Putamen (tissue), 1 donor: Measurements from ENCODE around the gene ZC3H12A.
A peak's percentile ranks its signal among the peaks of the same experiment; 100 is the strongest.

ENCODE experiments used
- DNase-seq: peaks from one replicate; pipeline ENCODE4 v3.0.0-alpha.2; 2016; ENCODE audit warnings: low spot score

Gene ZC3H12A

DNA sequence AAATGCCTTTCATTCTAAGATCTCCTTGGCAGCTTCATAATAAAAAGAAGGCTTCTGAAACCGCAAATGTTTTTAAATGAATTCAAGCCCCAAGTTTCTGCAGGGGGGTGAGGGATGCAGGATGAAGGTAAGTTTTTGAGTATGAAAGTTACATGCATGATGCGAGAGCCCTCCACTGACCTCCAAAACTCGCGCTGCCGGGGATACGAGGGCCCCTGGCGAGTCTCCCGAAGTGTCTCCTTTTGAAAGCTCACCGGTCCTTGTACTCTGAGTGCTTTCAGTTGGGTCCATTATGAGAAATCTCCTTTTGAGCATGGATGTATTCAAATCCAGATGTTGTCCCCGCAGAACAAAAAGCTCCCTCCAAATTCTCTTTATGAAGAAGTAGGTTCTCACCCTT is 18.9 kb upstream of the ZC3H12A start:
- DNase-seq = no peak

DNA sequence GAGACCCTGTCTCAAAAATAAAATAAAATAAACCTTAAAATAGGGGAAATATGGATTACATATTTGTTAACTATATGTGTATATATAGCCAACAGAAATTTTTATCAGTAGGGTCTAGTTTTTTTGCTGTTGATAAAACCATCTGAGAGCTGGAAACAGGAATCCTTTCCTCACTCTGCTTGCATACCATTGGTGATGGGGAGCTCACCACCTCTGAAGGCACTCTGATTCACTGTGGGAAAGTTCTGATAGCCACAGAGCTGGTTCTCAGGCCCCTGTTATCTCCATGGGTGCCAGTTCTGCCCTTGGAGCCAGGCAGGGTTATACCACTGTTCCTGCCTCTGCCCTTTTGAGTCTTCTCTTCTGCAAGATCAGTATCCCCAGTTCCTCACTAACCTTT is 17.8 kb upstream of the ZC3H12A start:
- no peak for DNase-seq

DNA sequence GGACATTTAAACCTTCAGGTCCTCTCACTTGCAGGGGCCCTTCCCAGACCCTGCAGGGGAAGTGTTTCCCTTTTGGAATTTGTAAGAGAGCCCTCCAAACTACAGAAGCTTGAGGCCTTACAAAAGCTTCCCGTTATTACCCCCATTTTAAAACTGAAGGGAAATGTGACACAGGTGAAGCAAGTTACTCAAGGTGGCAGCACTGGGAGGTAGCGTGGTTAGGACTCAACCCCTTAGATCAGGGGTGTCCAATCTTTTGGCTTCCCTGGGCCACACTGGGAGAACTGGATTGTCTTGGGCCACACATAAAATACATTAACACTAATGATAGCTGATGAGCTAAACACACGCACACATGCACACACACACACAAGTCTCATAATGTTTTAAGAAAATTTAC is 15.8 kb upstream of the ZC3H12A start:
- no peak for DNase-seq

DNA sequence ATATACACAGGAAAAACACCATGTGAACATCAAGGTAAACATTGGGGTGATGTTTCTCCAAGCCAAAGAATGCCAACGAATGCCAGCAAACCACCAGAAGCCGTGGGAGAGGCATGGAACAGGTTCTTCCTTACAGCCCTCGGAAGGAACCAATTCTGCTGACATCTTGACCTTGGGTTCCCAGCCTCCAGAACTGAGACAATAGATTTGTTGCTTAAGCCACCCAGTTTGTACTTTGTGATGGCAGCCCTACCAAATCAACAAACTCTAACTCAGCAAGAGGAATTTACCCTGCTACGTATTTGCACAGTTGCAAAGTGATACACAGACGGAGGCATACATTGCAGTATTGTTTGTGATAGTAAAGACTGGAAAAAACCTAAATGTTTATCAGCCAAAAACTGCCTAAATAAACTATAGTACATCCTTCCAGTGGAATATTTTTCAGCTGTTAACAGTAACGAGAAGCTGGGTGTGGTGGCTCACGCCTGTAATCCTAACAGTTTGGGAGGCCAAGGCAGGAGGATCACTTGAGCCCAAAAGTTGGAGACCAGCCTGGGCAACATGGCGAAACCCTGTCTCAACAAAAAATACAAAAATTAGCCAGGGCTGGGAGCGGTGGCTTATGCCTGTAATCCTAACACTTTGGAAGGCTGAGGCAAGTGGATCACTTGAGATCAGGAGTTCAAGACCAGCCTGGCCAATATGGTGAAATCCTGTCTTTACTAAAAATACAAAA is 12.5 kb upstream of the ZC3H12A start:
- no peak for DNase-seq

DNA sequence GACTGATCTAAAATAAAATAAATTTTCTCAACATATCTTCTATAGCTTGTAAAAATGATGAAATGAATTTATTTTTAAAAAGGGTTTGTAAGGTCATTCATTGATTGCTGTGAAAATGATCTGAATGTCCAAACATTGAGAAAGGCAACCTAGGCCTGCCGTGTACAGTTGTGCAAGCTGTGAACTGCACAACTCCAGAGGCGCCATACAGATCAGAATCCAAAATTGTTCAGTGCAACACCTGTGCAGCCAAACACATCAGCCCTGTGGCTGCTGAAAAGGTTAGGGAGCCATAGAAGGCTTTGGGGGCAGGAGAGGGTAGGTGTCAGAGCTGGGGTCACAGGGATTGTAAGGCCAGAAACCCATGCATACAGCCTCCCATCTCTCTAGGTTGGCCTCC is 9.9 kb upstream of the ZC3H12A start:
- DNase-seq = no peak

DNA sequence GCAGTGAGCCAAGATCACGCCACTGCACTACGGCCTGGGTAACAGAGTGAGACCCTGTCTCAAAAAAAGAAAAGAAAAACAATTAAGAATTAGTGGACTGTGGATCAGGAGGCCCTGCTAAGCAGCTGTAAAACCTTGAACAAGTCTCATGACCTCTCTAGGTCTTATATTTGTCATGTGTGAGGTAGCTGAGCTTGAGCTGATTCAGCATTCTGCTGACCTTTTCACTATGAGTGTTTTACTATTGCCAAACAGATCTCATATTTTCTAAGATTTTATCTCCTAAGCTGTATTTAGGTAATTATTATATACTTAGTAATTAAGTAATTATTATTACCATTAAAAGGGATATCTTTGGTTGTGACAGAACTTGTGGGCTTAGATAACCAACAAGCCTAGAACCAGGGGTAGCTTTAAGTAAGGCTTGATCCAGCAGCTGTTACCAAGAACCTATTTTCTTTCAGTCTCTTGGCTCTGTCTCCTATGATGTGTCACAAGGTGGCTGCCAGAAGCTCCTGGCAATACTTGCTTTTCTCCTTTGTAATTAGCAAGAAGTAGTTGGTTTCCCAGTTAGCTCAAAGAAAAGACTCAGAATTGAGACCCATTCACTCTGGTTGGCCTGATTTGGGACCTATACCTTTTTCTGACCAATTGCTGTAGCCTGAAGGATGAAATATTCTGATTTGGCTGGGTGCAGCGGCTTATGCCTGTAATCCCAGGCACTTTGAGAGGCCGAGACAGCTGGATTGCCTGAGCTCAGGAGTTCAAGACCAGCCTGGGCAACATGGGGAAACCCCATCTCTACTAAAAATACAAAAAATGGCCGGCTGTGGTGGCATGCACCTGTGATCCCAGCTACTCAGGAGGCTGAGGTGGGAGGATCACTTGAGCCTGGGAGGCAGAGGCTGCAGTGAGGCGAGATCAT is 8.5 kb upstream of the ZC3H12A start:
- DNase-seq = no peak

DNA sequence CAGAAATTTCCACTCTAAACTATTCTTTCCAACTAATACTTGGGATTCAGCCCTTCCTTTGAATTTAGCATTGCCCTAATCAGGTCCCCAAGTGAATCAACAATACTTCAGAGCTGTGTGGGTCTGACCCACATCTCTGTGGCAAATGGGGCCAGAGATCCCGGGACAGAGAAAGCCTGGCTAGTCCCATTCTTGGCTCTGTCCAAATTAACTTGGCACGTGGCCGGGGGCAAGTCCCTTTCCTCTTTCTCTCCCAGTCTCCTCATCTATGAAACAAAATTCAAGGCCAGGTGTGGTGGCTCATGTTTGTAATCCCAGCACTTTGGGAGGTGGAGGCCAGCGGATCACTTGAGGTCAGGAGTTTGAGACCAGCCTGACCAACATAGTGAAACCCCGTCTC is 6.3 kb upstream of the ZC3H12A start:
- DNase-seq = no peak

DNA sequence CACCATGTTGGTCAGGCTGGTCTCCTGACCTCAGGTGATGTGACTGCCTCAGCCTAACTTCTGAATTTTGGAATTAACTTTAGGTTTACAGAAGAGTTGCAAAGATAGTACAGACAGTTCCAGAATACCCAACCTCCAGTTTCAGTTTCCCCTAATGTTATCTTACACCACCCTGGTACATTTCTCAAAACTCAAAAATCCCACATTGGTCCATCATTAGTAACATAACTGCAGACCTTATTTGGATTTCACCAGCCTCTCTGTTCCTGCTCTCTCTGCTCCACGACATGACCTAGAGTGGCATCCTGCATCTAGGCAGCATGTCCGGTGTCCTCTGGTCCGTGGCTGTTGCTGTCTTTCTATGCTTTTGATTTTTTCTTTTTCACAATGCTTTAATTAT is 5.0 kb upstream of the ZC3H12A start:
- DNase-seq = no peak

DNA sequence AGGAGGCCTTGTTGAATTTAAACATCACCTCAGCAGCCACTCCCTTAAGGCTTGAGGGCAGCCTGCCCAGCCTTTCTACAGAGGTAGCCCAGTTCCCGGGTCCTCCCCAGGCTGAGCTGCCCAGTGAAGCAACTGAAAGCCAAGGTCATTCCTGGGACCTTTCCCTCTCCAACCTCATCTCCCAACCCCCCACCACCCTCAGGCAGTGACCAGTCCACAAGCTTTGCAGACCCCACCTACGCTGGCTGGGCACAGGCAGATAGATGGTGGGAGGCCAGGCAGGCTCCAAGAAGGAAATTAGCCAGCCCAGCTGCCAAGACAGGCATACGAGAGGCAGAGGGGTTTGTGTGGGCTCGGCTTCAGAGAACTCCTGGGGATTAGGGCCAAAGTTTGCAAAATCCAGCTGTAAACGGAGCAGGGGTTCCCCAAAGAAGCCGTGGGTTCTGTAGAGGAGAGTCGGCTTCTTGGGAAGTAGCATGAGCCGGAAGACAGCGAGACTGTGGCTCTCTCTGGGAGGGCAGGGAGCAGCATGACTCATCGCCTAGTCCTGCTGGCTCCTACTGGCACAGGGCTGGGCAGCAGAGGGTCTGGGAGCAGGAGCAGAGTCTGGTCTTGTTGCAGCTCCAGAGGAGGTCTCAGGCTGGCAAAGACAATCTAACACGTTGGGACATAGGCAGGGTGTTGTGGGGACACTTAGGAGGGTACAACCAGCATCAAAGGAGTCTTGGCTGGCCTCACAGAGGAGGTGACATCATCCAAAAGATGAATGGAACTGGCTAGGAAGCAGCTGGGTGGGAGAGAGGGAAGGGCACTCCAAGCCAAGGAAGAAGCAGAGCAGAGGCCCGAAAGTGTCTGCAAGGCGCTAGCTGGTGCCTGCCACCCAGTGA is 2.8 kb upstream of the ZC3H12A start:
- peak; percentile 52 for DNase-seq

DNA sequence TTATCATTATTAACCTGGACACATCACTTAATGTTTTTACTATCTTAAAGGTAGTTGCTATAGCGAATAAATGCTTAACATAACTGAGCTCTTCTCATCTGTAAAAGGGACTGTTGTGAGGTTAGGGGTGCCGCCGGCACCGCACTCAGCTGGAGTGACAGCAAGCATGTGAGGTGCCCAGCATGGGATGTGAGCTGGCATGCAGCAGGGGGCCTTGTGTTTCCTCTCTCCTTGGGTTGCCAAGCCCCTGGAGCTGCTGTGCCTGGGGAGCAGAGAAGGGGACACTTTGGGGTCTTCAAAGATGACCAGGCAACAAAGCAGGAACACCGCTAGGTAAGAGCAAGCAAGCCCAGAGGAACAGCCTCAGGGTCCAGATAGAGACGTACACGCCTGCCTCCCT is 2.1 kb upstream of the ZC3H12A start:
- no peak for DNase-seq

DNA sequence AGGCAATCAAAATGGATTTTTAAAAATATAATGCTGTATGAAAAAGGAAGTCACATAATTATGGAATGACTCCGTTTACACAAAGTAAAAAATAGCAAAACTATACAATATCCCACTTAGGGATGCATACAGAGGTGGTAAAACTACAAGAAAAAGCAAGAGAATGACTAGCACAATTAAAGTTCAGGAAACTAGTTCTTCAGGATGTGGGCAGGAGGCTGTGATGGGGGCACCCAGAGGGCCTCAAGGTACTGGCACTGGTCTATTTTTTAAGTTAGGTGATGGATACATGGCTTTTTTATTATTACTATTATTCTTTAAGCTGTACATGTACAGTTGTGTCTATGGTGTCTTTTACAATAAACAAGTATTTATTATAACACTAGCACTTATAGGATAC is 1.4 kb upstream of the ZC3H12A start:
- DNase-seq = no peak

DNA sequence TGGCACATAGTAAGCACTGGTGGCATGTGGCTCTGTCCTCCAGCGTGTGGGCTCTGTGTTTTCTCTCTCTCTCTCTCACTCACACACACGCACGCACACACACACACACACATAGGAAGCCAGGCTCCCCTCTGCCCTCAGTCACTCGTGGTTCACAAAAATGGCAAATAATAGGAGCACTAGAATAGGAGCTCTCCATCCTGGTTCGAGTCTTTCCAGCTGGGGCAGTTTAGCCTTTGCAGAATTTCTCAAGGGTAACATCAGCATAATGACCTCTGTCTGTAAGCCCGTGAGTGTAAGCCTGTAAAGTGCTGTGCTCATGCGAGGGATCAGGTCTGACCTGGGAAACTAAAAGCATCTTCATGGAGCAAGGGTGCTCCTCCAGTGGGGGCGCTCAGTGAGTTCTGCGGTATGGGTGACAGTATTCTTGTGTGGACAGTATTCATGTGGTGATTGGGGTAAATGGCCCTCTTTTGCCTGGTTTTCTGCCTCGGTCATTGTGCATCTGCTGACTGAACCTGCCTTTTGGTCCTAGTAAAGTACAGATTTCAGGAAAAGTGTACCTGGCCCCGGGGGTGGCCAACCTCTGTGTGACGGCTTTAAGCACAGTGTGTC is 842 bp upstream of the ZC3H12A start:
- DNase-seq = no peak

DNA sequence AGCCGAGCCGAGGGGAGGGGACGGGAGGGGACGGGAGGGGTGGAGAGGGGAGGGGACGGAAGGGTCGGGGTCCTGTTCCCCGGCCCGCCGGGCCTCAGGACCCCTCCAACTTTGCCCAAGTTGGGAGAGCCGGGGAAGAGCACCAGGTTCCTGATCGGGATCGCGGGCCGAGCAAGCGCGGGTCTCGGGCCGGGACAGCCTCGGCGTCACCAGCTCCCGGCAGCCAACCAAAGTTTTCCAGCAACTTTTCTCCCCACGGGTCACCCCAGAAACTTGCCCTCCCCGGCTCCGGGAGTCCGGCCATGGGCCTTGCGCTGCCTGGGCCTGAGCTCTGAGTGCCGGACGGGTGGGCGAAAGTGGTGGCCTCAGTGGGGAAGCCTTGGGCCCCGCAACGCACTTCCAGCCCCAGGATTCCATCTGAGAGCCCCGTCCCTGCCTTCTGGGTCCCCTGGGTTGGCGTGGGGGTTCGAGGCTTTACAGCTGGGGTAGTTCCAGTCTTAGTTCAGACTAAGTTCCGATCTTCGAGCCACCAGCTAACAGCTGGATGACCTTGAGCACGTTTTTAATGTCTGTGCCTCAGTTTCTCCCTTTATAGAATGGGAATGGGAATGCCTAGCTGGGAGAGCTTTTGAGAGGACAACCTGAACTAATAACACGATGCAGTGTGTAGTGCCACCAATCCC is 458 bp downstream of the ZC3H12A start:
- no peak for DNase-seq

DNA sequence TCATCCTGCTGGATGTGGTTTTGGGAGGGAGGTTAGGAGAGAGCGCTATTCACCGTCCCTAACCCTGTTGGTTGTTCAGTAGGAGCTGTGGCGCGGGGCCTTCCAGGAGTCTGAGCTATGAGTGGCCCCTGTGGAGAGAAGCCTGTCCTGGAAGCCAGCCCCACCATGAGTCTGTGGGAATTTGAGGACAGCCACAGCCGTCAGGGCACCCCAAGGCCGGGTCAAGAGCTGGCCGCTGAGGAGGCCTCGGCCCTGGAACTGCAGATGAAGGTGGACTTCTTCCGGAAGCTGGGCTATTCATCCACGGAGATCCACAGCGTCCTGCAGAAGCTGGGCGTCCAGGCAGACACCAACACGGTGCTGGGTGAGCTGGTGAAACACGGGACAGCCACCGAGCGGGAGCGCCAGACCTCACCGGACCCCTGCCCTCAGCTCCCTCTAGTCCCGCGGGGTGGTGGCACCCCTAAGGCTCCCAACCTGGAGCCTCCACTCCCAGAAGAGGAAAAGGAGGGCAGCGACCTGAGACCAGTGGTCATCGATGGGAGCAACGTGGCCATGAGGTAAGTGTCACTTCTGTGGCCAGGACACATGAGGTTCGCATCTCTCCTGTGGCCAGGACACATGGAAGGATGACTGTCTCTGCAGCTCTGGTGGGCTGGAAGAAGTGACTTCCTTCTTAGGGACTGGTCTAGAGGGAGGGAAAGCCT is 1.2 kb downstream of the ZC3H12A start:
- DNase-seq = no peak

DNA sequence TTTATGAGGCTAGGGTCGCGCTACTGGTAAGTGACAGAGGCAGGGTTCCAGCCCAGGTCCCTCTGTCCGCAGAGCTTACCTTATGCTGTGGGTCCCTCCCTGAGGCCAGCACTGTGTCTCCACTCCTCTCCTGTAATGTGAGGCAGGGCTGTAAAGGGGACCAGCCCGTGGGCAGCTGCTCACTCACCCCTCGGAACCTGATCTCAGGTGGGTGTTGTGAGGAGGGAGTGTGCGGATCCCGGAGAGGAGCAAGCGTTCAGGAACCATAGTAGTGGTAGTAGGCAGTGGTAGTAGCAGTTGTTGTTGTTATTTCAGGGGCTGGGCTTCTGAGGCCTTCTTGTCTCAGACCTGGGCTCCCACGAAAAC is 1.7 kb downstream of the ZC3H12A start:
- no peak for DNase-seq

DNA sequence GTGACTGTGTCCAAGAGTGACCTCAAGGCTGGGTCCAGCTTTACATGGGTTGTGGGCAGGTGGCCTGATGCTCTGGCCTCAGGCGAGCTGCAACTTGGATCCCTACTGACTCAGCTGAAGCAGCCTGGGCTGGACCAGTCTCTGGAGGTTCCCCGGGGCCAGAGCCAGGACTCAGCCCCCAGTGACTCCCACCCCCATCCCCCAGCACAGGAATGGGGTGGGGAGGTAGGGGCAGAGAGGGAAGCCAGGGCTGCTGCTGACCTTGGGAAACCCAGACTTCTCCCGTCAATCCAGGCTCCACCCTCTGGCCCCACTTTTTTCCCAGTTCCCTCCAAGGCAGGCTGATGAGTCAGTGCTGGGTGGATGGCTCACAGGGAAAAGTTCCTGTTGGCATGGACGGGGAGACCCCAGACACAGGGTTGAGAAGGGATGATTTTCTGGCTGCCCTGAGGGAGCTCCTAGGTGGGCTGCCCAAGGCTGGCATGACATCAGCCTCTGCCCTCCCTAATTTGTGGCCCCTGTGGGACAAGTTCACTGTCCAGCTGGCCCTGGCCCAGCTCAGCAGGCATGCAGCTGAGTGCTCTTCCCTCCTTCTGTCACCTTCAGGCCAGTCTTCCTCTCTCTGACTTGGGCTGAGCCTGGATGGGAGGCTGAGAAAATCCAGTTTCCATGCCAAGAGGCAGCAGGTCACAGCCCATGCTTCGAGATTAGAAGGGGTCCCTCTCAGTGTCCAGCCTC is 2.2 kb downstream of the ZC3H12A start:
- DNase-seq = no peak

DNA sequence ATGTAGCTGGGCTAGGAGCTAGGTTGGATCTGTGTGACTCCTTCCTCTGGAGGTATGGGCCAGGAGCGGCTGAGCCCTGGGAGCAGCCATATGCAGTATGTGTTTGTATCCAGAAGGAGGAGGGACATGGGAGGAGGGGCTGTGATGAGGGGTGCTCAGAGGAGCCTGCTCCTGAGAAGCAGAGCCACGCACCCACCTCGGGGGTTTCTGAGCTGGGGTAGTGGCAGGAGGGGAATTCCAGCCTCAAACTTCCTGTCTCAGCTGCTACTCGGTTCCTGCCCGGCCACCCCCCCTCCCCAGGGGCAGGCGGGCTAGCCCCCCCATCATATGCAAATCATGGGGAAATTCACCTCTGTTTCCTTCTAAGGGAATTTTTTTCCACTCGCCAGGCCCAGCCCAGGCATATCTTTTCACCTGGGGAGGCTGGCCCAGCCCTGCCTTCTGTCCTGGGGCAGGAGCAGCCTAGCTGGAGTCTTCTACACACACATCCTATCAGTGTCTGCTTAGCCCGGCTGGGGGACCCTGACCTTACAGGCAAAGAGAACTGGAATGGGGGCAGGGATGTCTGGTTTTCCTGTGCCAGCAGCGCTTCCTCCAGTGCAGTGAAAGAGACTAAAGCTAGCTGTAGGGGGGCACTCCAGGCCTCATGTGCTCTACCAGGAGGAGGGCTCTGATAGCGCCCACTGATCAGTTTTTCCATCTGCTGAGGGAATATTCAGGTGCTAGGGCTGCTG is 3.0 kb downstream of the ZC3H12A start:
- no peak for DNase-seq

DNA sequence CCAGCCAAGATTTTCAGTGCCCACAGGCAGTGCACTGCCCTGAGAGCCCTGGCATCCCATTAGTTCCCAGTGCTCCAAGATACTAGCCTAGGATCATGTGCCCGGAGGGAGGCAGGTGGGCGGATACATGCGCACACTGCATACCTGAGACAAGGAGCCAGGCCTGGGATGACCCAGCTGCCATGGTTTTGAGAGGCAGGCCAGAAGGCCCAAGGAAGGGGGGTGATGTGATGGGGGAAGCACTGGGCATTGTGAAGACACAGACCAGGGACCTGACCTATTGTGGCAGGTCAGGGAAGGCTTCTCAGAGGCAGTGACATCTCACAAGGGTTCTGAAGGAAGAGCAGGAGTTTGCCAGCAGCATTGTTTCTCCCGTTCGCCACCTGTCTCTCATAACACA is 3.6 kb downstream of the ZC3H12A start:
- no peak for DNase-seq

DNA sequence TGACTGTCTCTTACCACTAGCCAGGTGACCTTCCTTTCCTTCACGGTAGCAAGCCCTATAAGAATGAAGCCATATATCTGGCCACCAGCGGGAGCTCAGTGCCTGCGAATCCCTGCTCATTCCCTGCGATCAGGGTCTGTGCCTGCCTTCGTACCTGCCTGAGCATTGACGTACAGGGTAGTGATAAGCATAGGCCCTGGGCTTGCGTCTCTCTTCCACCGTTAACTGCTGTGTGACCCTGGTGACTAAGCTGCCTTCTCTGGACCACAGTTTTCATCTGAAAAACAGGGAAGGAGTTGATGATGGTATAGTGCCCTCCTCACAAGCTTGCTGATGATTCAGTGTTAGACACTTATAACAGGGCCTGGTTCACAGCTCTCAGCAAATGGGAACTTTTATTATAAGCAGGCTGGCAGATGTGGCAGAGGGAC is 4.1 kb downstream of the ZC3H12A start:
- DNase-seq = no peak
